GM18511 (cell line): ENCODE results near the gene MUC4.
"Not testable (repeated sequence)": the region's sequence is repeated elsewhere in the genome, so short reads cannot be mapped to it uniquely, and the experiment has no call there.

Experiments used
- ATAC-seq: cut with Tn5 transposase; IDR thresholded peaks from one replicate; pipeline ENCODE4 v1.9.1; 2021; ENCODE audit warnings: mild to moderate bottlenecking, moderate library complexity; ENCODE audit not compliant: unreplicated experiment

MUC4 gene

GRCh38 chr3:195788711-195789581, 22.8 kb downstream of the MUC4 start:
- ATAC-seq, result no peak

GRCh38 chr3:195785781-195786405, 25.8 kb downstream of the MUC4 start:
- not testable (repeated sequence) for ATAC-seq

GRCh38 chr3:195784031-195784430, 27.7 kb downstream of the MUC4 start:
- ATAC-seq, result not testable (repeated sequence)

DNA sequence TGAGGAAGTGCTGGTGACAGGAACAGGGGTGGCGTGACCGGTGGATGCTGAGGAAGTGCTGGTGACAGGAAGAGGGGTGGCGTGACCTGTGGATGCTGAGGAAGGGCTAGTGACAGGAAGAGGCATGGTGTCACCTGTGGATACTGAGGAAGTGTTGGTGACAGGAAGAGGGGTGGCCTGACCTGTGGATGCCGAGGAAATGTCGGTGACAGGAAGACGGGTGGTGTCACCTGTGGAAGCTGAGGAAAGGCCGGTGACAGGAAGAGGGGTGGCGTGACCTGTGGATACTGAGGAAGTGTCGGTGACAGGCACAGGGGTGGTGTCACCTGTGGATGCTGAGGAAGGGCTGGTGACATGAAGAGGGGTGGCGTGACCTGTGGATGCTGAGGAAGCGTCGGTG, 30.5 kb downstream of the MUC4 start:
- ATAC-seq, result not testable (repeated sequence)

DNA sequence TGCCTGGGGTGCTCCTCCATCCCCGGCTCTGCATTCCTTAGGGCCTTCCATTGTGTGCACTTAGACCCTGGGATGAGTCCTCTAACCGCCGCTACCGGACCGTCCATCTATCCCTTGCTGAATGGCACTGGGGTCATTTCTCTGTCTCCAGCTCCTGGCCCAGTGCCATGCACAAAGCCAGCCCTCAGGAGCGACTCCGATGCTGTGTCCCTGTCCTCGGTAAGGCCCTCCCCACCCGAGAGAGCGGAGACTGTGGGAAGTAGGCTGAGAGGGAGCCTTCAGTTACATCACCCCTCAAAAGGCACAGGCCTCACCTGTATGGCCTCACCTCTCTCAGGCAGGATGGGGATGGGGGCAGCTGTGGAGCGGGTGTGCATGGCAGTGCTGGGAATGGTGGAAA, 33.8 kb downstream of the MUC4 start:
- ATAC-seq, result no peak

- ATAC-seq, result no peak
Measured at GRCh38 chr3:195774917-195775316, 36.8 kb downstream of the MUC4 start.

DNA sequence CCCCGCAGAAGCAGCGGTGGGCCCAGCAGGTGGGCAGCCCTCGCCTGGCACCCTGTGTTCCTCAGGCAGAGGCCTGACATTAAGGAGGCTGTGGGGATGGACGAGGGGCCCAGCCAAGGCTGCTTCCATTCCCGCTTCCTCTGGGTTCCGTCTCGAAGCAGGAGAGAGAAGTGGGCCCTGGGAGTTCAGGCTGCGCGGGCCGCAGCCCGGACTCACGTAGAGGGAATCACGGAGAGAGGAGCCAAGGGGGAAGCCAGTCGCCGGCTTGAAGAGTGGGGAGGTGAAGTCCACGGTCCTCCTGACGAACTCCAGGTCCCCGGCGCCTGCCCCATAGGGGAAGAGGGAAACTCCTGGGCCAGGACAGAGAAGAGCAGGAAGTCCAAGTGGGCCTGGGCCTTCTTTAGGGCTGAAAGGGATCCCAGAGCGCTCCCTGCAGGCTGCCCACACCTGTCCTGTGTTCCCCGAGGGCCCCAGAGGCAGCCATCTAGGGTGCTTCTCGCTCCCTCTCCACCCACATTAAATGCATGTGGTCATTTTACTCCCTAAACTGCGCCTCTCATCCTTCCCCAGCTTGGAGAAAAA, 37.7 kb downstream of the MUC4 start:
- no peak for ATAC-seq

- ATAC-seq, result no peak
Measured at GRCh38 chr3:195771646-195772300, 40.0 kb downstream of the MUC4 start.

DNA sequence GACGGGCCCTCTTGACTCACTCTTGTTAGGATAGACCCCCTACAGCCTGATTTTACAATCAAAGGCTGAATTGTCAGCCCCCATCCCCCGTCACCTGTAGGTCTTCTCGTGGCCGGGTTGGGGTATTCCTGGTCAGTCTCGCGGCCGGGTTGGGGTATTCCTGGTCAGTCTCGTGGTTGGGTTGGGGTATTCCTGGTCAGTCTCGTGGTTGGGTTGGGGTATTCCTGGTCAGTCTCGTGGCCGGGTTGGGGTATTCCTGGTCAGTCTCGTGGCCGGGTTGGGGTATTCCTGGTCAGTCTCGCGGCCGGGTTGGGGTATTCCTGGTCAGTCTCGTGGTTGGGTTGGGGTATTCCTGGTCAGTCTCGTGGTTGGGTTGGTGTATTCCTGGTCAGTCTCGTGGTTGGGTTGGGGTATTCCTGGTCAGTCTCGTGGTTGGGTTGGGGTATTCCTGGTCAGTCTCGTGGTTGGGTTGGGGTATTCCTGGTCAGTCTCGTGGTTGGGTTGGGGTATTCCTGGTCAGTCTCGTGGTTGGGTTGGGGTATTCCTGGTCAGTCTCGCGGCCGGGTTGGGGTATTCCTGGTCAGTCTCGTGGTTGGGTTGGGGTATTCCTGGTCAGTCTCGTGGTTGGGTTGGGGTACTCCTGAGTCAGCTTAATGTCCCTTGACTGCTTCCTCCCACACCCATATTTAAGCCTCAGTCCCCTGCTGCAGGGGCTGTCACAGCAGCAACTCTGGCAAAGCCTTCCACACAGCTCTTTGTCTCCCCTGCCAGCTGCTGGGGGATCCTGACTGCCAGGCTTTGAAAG, 40.7 kb downstream of the MUC4 start:
- not testable (repeated sequence) for ATAC-seq

GRCh38 chr3:195770081-195770840, 41.5 kb downstream of the MUC4 start:
- no peak for ATAC-seq

GRCh38 chr3:195769551-195769950, 42.2 kb downstream of the MUC4 start:
- no peak for ATAC-seq

DNA sequence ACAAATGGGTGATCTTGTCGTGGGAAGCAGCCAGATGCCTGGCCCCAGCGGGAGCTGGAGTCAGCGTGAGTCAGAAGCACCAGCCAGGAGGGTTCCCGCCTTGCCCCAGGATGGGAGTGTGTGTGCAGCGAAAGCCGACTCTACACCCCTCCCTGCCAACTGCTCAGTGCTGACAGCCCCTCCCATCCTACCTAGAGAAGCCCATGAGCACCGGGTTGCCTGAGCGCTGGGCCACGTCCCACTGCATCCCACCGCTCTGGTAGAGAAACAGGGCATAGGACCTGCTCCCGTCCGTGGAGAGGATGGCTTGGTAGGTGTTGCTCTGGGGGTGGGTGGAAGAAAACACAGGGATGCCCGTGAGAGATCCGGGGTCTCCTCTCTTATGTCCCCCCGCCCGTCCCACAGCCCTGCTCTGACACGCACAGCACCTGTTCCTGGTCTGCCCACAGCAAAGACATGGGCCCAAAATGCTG, 42.9 kb downstream of the MUC4 start:
- no peak for ATAC-seq

DNA sequence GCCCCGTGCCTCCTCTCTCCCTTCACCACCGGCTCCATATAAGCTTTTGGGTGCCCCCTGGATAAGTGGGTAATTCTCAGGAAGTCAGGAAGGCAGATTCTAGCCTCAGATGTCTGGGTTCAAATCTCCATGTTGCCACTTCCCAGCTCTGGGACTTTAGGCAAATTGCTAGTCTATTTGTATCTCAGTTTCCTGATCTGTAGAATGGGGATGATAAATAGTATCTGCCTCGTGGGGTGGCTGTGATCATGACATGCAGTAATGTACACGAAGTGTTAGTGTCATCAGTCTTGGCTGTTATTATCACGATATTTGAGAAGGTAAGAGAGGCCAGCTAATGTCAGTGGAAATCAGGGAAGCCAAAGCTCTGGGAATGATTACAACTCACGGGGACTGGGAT, 43.3 kb downstream of the MUC4 start:
- ATAC-seq, result no peak

DNA sequence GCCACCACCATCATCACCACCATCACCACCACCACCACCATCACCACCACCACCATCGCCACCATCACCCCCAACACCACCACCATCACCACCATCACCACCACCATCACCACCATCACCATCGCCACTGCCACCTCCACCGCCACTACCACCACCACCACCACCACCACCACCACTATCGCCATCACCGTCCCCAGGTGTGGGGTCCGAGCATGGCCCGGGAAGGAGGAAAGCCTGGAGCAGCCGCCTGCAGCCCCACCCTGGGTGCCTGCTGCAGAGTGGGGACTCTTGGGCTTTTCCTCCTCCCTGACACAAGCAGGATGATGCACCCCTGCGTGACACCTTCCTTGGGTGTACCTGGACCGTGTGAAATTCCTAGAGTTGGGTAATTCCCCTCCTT, 43.9 kb downstream of the MUC4 start:
- no peak for ATAC-seq

DNA sequence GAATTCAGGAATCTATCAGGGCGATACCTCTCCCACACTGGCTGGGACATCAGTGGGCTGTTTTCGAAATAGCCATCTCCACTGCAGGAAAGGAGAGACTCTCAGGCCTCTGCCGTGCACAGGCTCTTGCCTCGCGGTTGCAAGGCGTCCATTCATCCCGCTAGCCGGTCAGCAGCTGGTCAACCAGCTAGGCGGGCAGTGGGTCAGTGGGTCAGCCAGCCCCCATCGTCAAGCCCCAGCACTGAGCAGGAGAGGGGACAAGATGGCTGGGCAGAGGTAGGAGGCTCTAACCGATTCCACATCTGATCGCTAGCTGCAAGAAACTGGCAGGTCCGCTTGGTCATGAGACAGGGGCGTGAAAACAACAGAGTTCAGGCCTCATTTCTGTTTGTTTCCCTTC, 45.1 kb downstream of the MUC4 start:
- no peak for ATAC-seq

DNA sequence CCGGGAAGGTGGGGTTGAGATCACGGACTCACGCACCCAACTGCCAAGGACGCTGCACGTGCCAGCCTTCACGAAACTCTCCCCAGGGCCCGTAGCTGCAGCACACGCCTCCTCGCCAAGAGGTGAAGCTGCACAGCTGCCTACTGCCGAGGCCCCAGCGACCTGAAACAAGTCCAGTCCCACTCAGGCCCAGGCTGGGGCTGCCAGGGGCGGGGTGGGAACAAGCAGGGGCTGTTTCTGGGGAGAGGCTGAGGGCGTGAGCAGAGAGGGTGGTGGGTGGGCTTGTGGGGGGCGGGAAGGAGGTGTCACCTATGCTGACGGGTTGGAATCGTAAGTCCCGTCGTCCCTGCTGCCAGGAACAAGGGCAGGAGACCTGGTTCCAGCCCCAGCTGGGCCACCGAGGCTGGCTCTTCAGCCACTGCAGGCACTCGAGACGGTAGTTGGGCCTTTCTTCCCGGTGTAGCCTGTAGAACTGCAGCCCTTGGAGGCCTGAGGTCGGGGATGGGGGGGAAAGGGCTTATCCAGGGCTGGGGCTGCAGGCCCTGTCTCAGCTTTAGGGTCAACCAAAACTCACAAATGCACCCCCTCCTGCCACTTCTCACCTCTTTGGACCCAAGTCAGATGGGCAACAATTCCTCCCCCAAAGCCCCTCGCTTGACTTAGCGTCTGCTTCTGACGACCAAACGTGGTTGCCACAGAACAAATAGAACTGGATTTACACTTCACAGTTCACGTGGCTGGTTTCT, 46.6 kb downstream of the MUC4 start:
- ATAC-seq, result no peak

GRCh38 chr3:195763843-195764825, 47.6 kb downstream of the MUC4 start:
- no peak for ATAC-seq
